ENCODE data around the gene ZNF804A.

The ZNF804A gene

DNA sequence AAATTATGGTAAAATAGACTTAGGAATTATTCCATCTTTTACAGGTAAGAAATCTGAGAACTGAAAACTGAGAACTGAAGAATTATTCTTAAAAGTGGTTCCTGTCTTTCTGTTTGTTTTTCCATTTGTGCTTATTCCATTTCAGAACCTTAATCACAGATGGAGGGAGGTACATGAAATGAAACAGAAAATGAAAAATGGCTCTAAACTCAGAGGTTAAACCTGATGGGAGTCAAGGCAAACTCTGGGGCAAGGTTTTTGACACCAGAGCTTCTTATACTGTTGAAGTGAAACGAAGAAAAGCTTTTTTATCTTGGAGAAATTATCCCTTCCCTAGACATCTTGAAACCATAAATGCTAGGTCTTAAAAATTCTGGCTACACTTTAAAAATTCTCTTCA, 182.1 kb downstream of the ZNF804A start:
- Histone ChIP-seq H3K4me2 (no peak overlapping the region), H3K27me3 (no peaks in the 10 kb centered on the region), H4K20me1 (no peaks in the 10 kb centered on the region), H3K36me3 (no peaks in the 10 kb centered on the region), H3K27ac (no peak overlapping the region), H3K9ac (no peak overlapping the region), H3K9me3 (no peaks in the 10 kb centered on the region), H3K4me1 (no peaks in the 10 kb centered on the region), H3K4me3 (no peak overlapping the region)
- no peak for TF ChIP-seq Cebpa-rat (IDR thresholded peaks at IDR 0.05)

DNA sequence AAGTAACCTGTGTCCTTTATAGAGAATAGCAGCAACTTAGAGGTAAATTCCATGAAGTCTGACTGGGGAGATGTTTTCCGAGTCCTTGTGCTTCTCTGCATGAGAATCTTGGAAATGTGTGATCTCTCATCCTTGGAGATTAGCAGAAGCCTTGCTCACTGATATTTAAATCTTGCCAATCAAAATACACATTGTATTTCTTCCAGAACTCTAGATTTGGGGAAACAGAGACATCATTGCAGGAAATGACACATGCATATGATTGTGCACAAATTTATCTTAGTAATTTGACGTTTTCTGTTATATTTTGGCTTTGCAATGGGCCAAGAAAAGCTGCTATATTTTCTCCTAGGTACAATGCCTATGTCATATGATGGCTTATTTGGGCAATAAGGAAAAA, 182.6 kb downstream of the ZNF804A start:
- H3K4me1 ChIP-seq, result no peaks in the 10 kb centered on the region
- H3K9me3 ChIP-seq, result no peaks in the 10 kb centered on the region
- H3K4me3 ChIP-seq, result no peak overlapping the region
- no peak overlapping the region for H3K27ac ChIP-seq
- H3K9ac ChIP-seq, result no peak overlapping the region
- no peak overlapping the region for H3K4me2 ChIP-seq
- no peaks in the 10 kb centered on the region for H3K36me3 ChIP-seq
- no peaks in the 10 kb centered on the region for H3K27me3 ChIP-seq
- TF ChIP-seq Cebpa-rat (IDR thresholded peaks at IDR 0.05), result no peak
- H4K20me1 ChIP-seq, result no peaks in the 10 kb centered on the region

DNA sequence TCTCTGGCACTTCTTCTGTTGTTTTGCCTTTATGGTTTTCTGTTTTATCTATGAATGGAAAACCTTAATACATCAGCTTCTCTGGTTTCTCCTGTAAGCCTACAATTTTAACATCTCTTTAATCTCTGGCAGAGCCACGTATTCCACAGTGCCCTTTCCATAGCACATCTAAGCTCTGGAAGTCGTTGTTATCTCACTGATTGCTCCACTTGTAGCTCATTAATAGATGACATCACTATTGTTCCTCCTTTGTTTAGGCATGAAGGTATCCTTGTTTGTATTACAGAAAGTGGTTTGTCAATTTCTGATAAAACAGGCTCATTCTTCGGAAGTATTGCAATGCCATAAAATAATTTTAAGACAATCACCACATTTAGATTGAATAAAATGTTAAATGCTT, 185.2 kb downstream of the ZNF804A start:
- Histone ChIP-seq H4K20me1 (no peaks in the 10 kb centered on the region), H3K4me3 (no peak overlapping the region), H3K36me3 (no peaks in the 10 kb centered on the region), H3K4me1 (no peaks in the 10 kb centered on the region), H3K9me3 (no peaks in the 10 kb centered on the region), H3K27ac (no peak overlapping the region), H3K4me2 (no peak overlapping the region), H3K9ac (no peak overlapping the region), H3K27me3 (no peaks in the 10 kb centered on the region)
- TF ChIP-seq Cebpa-rat (IDR thresholded peaks at IDR 0.05), result no peak

DNA sequence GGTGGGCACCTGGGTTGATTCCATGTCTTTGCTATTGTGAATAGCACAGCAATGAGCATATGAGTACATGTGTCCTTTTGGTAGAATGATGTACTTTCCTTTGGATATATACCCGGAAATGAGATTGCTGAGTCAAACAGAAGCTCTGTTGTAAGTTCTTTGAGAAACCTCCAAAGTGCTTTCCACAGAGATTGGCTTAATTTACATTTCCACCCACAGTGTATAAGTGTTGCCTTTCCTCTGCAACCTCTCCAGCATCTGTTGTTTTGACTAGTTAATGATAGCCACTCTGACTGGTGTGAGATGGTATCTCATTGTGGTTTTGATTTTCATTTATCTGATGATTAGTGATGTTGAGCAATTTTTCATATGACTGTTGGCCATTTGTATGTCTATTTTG, 194.8 kb downstream of the ZNF804A start:
- H3K9ac ChIP-seq, result no peak overlapping the region
- H3K27ac ChIP-seq, result no peak overlapping the region
- TF ChIP-seq Cebpa-rat (IDR thresholded peaks at IDR 0.05), result no peak
- no peak overlapping the region for H3K4me2 ChIP-seq
- no peaks in the 10 kb centered on the region for H4K20me1 ChIP-seq
- no peaks in the 10 kb centered on the region for H3K9me3 ChIP-seq
- no peak overlapping the region for H3K4me3 ChIP-seq
- no peaks in the 10 kb centered on the region for H3K4me1 ChIP-seq
- H3K36me3 ChIP-seq, result no peaks in the 10 kb centered on the region
- no peaks in the 10 kb centered on the region for H3K27me3 ChIP-seq

DNA sequence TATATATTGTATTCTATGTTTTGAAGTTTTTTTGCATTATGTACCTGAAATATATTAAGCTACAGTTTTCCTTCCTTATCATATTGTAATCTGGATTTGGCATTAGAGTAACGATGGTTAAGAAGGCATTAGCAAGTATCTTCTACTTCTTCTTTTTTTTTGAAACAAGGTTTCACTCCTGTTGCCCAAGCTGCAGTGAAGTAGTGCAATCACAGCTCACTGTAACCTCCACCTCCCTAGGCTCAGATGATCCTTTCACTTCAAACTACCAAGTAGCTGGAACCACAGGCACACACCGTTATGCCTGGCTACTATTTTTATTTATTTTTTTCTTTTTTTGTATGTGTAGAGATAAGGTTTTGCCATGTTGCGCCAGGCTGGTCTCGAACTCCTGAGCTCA, 201.1 kb downstream of the ZNF804A start:
- no peaks in the 10 kb centered on the region for H3K27me3 ChIP-seq
- no peak for TF ChIP-seq Cebpa-rat (IDR thresholded peaks at IDR 0.05)
- no peak overlapping the region for H3K4me2 ChIP-seq
- H3K4me1 ChIP-seq, result no peaks in the 10 kb centered on the region
- H4K20me1 ChIP-seq, result no peaks in the 10 kb centered on the region
- H3K9ac ChIP-seq, result no peak overlapping the region
- no peak overlapping the region for H3K4me3 ChIP-seq
- no peak overlapping the region for H3K27ac ChIP-seq
- H3K9me3 ChIP-seq, result no peaks in the 10 kb centered on the region
- no peaks in the 10 kb centered on the region for H3K36me3 ChIP-seq

DNA sequence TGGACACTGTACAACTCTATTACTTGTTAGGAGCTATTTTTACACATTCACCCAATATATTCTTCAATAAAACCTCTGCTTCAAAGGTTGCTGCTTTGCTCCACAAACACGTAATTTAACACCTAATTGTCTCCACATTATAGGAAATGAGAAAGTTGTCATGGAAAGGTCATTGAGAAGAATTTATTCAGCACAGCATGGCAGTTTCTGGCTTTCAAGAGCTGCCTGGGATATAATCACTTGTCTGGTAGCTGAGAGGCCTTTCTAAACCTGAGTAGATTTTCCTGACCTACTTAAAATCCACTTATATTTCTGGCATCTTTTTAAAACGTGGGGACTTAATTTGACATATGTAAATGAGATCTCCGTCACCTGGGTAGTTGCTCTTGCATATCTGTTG, 216.1 kb downstream of the ZNF804A start:
- TF ChIP-seq Cebpa-rat (IDR thresholded peaks at IDR 0.05), result no peak
- H3K27ac ChIP-seq, result no peak overlapping the region
- H3K9me3 ChIP-seq, result no peaks in the 10 kb centered on the region
- H4K20me1 ChIP-seq, result no peaks in the 10 kb centered on the region
- no peaks in the 10 kb centered on the region for H3K36me3 ChIP-seq
- H3K4me1 ChIP-seq, result no peaks in the 10 kb centered on the region
- H3K27me3 ChIP-seq, result no peaks in the 10 kb centered on the region
- H3K9ac ChIP-seq, result no peak overlapping the region
- H3K4me2 ChIP-seq, result no peak overlapping the region
- no peak overlapping the region for H3K4me3 ChIP-seq

DNA sequence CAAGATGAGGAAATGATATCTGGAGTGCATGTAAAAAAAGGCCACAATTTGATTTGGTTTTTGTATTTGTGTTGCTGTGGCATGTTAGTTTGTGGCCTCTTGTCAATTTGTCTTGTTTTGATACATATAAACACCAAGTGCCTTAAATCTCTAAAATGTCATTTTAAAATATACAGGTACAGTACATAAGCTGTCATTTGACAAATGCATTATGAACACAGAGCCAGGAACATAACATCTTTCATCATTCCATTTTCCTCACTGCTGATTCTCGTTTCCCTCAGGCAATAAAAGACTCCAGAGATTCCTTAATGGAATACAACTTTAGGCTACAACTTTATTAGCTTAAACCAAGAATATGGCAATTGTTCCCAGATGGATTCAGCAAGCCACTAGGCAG, 217.5 kb downstream of the ZNF804A start:
- Histone ChIP-seq H3K27ac (no peak overlapping the region), H3K36me3 (no peaks in the 10 kb centered on the region), H3K27me3 (no peaks in the 10 kb centered on the region), H3K9me3 (no peaks in the 10 kb centered on the region), H3K4me3 (no peak overlapping the region), H4K20me1 (no peaks in the 10 kb centered on the region), H3K4me2 (no peak overlapping the region), H3K9ac (no peak overlapping the region), H3K4me1 (no peaks in the 10 kb centered on the region)
- no peak for TF ChIP-seq Cebpa-rat (IDR thresholded peaks at IDR 0.05)

GRCh38 chr2:184824597-184824996, 226.3 kb downstream of the ZNF804A start:
- Histone ChIP-seq H3K4me2 (no peak overlapping the region), H3K9me3 (no peaks in the 10 kb centered on the region), H3K27ac (no peak overlapping the region), H3K4me3 (no peak overlapping the region), H3K27me3 (no peaks in the 10 kb centered on the region), H3K4me1 (no peaks in the 10 kb centered on the region), H3K36me3 (no peaks in the 10 kb centered on the region), H3K9ac (no peak overlapping the region), H4K20me1 (no peaks in the 10 kb centered on the region)
- no peak for TF ChIP-seq Cebpa-rat (IDR thresholded peaks at IDR 0.05)

GRCh38 chr2:184830531-184830930, 232.2 kb downstream of the ZNF804A start:
- no peaks in the 10 kb centered on the region for H4K20me1 ChIP-seq
- no peaks in the 10 kb centered on the region for H3K4me1 ChIP-seq
- H3K9me3 ChIP-seq, result no peaks in the 10 kb centered on the region
- no peaks in the 10 kb centered on the region for H3K36me3 ChIP-seq
- no peak overlapping the region for H3K9ac ChIP-seq
- no peaks in the 10 kb centered on the region for H3K27me3 ChIP-seq
- TF ChIP-seq Cebpa-rat (IDR thresholded peaks at IDR 0.05), result no peak
- no peak overlapping the region for H3K27ac ChIP-seq
- H3K4me2 ChIP-seq, result no peak overlapping the region
- no peak overlapping the region for H3K4me3 ChIP-seq

- no peak for TF ChIP-seq Cebpa-rat (IDR thresholded peaks at IDR 0.05)
- no peak overlapping the region for H3K4me3 ChIP-seq
- H3K36me3 ChIP-seq, result no peaks in the 10 kb centered on the region
- H3K9me3 ChIP-seq, result no peaks in the 10 kb centered on the region
- H3K4me1 ChIP-seq, result no peaks in the 10 kb centered on the region
- H3K27ac ChIP-seq, result no peak overlapping the region
- no peaks in the 10 kb centered on the region for H4K20me1 ChIP-seq
- no peak overlapping the region for H3K4me2 ChIP-seq
- H3K27me3 ChIP-seq, result no peaks in the 10 kb centered on the region
- H3K9ac ChIP-seq, result no peak overlapping the region
Observed at GRCh38 chr2:184834699-184835397, 236.5 kb downstream of the ZNF804A start.

DNA sequence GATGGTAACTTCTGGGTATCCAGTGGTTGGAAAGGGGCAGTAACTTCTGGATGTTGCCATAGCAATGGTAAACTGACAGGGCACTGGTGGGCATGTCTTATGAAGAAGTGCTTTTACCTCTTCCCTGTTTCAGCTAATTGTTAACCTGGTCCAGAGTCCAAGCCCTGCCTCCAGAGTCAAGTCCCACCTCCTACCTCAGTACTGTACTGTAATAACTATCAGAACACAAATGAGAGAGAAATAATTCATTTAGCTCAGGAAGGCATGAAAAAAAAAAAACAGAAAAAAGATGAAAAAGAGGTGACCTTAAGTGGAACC, 237.0 kb downstream of the ZNF804A start:
- no peaks in the 10 kb centered on the region for H4K20me1 ChIP-seq
- H3K27me3 ChIP-seq, result no peaks in the 10 kb centered on the region
- no peak for TF ChIP-seq Cebpa-rat (IDR thresholded peaks at IDR 0.05)
- H3K9ac ChIP-seq, result no peak overlapping the region
- no peaks in the 10 kb centered on the region for H3K4me1 ChIP-seq
- H3K36me3 ChIP-seq, result no peaks in the 10 kb centered on the region
- no peak overlapping the region for H3K27ac ChIP-seq
- H3K9me3 ChIP-seq, result no peaks in the 10 kb centered on the region
- H3K4me3 ChIP-seq, result no peak overlapping the region
- H3K4me2 ChIP-seq, result no peak overlapping the region

Measured in BLaER1 (cell line).